Central memory CD4-positive, alpha-beta T cell (primary cell): Measurements from ENCODE around the gene KIAA1614.

ENCODE experiments used
- DNase-seq: peaks from one replicate; pipeline ENCODE4 v3.0.0; 2022

The KIAA1614 gene

GRCh38 chr1:180927348-180927747 is 14.7 kb downstream of the KIAA1614 start:
- DNase-seq: no peak

GRCh38 chr1:180927841-180928240 is 15.1 kb downstream of the KIAA1614 start:
- no peak for DNase-seq

GRCh38 chr1:180928331-180929230 is 15.9 kb downstream of the KIAA1614 start:
- DNase-seq: no peak

- DNase-seq: no peak
Observed at GRCh38 chr1:180929389-180929788, 16.7 kb downstream of the KIAA1614 start.

- no peak for DNase-seq
Observed at GRCh38 chr1:180930687-180931086, 18.0 kb downstream of the KIAA1614 start.

- no peak for DNase-seq
Observed at GRCh38 chr1:180931529-180931928, 18.8 kb downstream of the KIAA1614 start.

- DNase-seq: no peak
Observed at GRCh38 chr1:180932378-180932777, 19.7 kb downstream of the KIAA1614 start.

GRCh38 chr1:180933141-180933540 is 20.4 kb downstream of the KIAA1614 start:
- no peak for DNase-seq

GRCh38 chr1:180934563-180934962 is 21.9 kb downstream of the KIAA1614 start:
- DNase-seq: no peak

- no peak for DNase-seq
Observed at GRCh38 chr1:180935326-180936109, 22.8 kb downstream of the KIAA1614 start.

- DNase-seq: no peak
Observed at GRCh38 chr1:180936110-180937011, 23.7 kb downstream of the KIAA1614 start.

- no peak for DNase-seq
Observed at GRCh38 chr1:180937012-180937372, 24.3 kb downstream of the KIAA1614 start.

- DNase-seq: no peak
Observed at GRCh38 chr1:180937624-180938225, 25.0 kb downstream of the KIAA1614 start.

- no peak for DNase-seq
Observed at GRCh38 chr1:180939073-180939710, 26.5 kb downstream of the KIAA1614 start.

- DNase-seq: no peak
Observed at GRCh38 chr1:180939711-180940103, 27.0 kb downstream of the KIAA1614 start.

GRCh38 chr1:180940445-180940844 is 27.7 kb downstream of the KIAA1614 start:
- no peak for DNase-seq

- no peak for DNase-seq
Observed at GRCh38 chr1:180941518-180942275, 29.0 kb downstream of the KIAA1614 start.

GRCh38 chr1:180945151-180945550 is 32.5 kb downstream of the KIAA1614 start:
- DNase-seq: no peak

GRCh38 chr1:180945551-180945950 is 32.9 kb downstream of the KIAA1614 start:
- no peak for DNase-seq

GRCh38 chr1:180946056-180946455 is 33.4 kb downstream of the KIAA1614 start:
- no peak for DNase-seq
